HepG2 (cell line): ENCODE data around the gene PRSS48. TPM values are rescaled to one million over a fixed set of nuclear protein-coding genes. Genes with fewer than 3 reads are reported as not detected.

ENCODE experiments used
- ATAC-seq: fragments of 200-7000 bp; cut with Tn5 transposase; 3 replicates; pipeline ENCODE4 v1.9.1; 2020; ENCODE audit warnings: mild to moderate bottlenecking, moderate library complexity
- BruUV-seq: library from RNA; stranded (reverse); fragments of 400-500 nt; replicated peaks from 2 replicates; lab custom pipeline; 2021; lab: Mats Ljungman, UMichigan
- CTCF ChIA-PET: fragments of 300-600 bp; formaldehyde crosslinking; extraction: SDS; loops from one replicate; lab custom pipeline; 2021; ENCODE audit warnings: low total read pairs, inconsistent platforms, low intra/inter-chr PET ratio; lab: Yijun Ruan, JAX
- POLR2A ChIA-PET: fragments of 350-600 bp; sonication (Branson Sonifier 250); formaldehyde crosslinking; loops from one replicate; lab custom pipeline; 2020; ENCODE audit warnings: antibody characterized with exemption, inconsistent platforms; lab: Yijun Ruan, JAX
- DNase-seq: peaks from one replicate; pipeline ENCODE4 v3.0.0-alpha.2; 2015; ENCODE audit warnings: low spot score
- FAIRE-seq: peaks from 3 replicates; lab custom pipeline; 2011; peaks lifted over from hg19 to GRCh38; lab: Jason Lieb, UNC
- H2AFZ ChIP-seq: one replicate; pipeline ENCODE4 v1.6.1; 2011; ENCODE audit warnings: low read length, inconsistent platforms
- H3K27ac ChIP-seq: fragments of 300-600 bp; 3 replicates; pipeline ENCODE4 v1.8.0; 2011; ENCODE audit warnings: mixed run types, mild to moderate bottlenecking, mixed read lengths, low read length, inconsistent platforms; ENCODE audit not compliant: insufficient read depth; ENCODE audit errors: extremely low read length
- H3K27me3 ChIP-seq, 2 experiments: fragments of 200-600 bp in 1 of 2; 2 replicates in 1 of 2; 3 replicates in 1 of 2; pipeline versions ENCODE4 v1.6.0 to v1.8.0; 2011; ENCODE audit warnings: low read length in 2 of 2, mild to moderate bottlenecking in 2 of 2, moderate library complexity in 2 of 2, inconsistent platforms in 1 of 2; ENCODE audit not compliant: insufficient read depth in 2 of 2, control insufficient read depth in 1 of 2
- H3K36me3 ChIP-seq, 2 experiments: fragments of 200-600 bp in 1 of 2; replicated peaks in 1 of 2; 2 replicates in 1 of 2; 3 replicates in 1 of 2; pipeline versions ENCODE4 v1.5.1 to v1.8.0; 2011; ENCODE audit warnings: low read length in 2 of 2, inconsistent platforms in 1 of 2; ENCODE audit not compliant: insufficient read depth in 2 of 2, control insufficient read depth in 1 of 2
- H3K4me1 ChIP-seq: 2 replicates; pipeline ENCODE4 v1.5.1; 2012; ENCODE audit warnings: low read length, inconsistent platforms; ENCODE audit not compliant: insufficient read depth
- H3K4me2 ChIP-seq: 2 replicates; pipeline ENCODE4 v1.6.0; 2011; ENCODE audit warnings: low read depth, low read length, inconsistent platforms
- H3K4me3 ChIP-seq, 3 experiments: fragments of 200-600 bp in 1 of 3; sonication (generic), shearing (Covaris generic) in 1 of 3; replicated peaks in 1 of 3; 2 replicates each; pipeline ENCODE4 v1.5.1; 2011 to 2016; ENCODE audit warnings: low read length in 3 of 3, inconsistent platforms in 2 of 3, low read depth in 2 of 3, mild to moderate bottlenecking in 2 of 3, control low read depth in 1 of 3, mixed read lengths in 1 of 3; ENCODE audit not compliant: insufficient read depth in 1 of 3
- H3K79me2 ChIP-seq: one replicate; pipeline ENCODE4 v1.6.1; 2011; ENCODE audit warnings: low read length, inconsistent platforms; ENCODE audit not compliant: insufficient read depth
- H3K9ac ChIP-seq: 2 replicates; pipeline ENCODE4 v1.6.0; 2011; ENCODE audit warnings: mild to moderate bottlenecking, low read depth, low read length, inconsistent platforms; ENCODE audit not compliant: insufficient read depth
- H3K9me3 ChIP-seq: 2 replicates; pipeline ENCODE4 v1.5.1; 2012; ENCODE audit warnings: mild to moderate bottlenecking, low read length
- H4K20me1 ChIP-seq: 2 replicates; pipeline ENCODE4 v1.6.0; 2011; ENCODE audit warnings: inconsistent platforms, mild to moderate bottlenecking, low read length, moderate library complexity; ENCODE audit not compliant: insufficient read depth
- CHD4 ChIP-seq: fragments of 200-600 bp; sonication (generic); IDR thresholded peaks from 2 replicates; pipeline ENCODE4 v1.7.0; 2017; ENCODE audit warnings: mild to moderate bottlenecking, low read length, borderline replicate concordance
- MED1 ChIP-seq: sonication (generic); formaldehyde crosslinking; IDR thresholded peaks from 2 replicates; pipeline ENCODE4 v1.4.0; 2020; ENCODE audit warnings: missing genetic modification reagents
- MEF2D ChIP-seq: sonication (generic); formaldehyde crosslinking; IDR thresholded peaks from 2 replicates; pipeline ENCODE4 v1.5.1; 2020; ENCODE audit warnings: mild to moderate bottlenecking, missing genetic modification reagents
- NFE2 ChIP-seq: sonication (generic); formaldehyde crosslinking; IDR thresholded peaks from 2 replicates; pipeline ENCODE4 v1.4.0; 2020; ENCODE audit warnings: missing genetic modification reagents
- PRPF4 ChIP-seq: fragments of 200-400 bp; formaldehyde crosslinking; IDR thresholded peaks from 2 replicates; pipeline ENCODE4 v1.6.1; 2016; ENCODE audit warnings: low read length, low read depth; ENCODE audit not compliant: poor library complexity, severe bottlenecking
- SAP130 ChIP-seq: IDR thresholded peaks from 2 replicates; pipeline ENCODE4 v1.6.1; 2016; ENCODE audit warnings: low read depth
- ZFX ChIP-seq: sonication (generic); formaldehyde crosslinking; IDR thresholded peaks from 2 replicates; pipeline ENCODE4 v1.4.0; 2020; ENCODE audit warnings: mild to moderate bottlenecking, low read depth, missing genetic modification reagents, moderate library complexity
- ZNF121 ChIP-seq: sonication (generic); formaldehyde crosslinking; IDR thresholded peaks from 2 replicates; pipeline ENCODE4 v1.5.0; 2020; ENCODE audit warnings: mild to moderate bottlenecking, missing genetic modification reagents
- ZNF136 ChIP-seq: sonication (generic); formaldehyde crosslinking; IDR thresholded peaks from 2 replicates; pipeline ENCODE4 v1.8.1; 2022; ENCODE audit warnings: low read depth, mild to moderate bottlenecking, moderate library complexity, missing genetic modification reagents
- ZNF484 ChIP-seq: sonication (generic); formaldehyde crosslinking; IDR thresholded peaks from 2 replicates; pipeline ENCODE4 v1.5.1; 2020; ENCODE audit warnings: mild to moderate bottlenecking, low read depth, missing genetic modification reagents, borderline replicate concordance
- ZNF510 ChIP-seq: sonication (generic); formaldehyde crosslinking; IDR thresholded peaks from 2 replicates; pipeline ENCODE4 v1.4.0; 2020; ENCODE audit warnings: low read depth, mild to moderate bottlenecking, missing genetic modification reagents
- ZNF614 ChIP-seq: IDR thresholded peaks from 2 replicates; pipeline ENCODE4 v1.6.1; 2018; ENCODE audit warnings: missing biosample characterization, missing genetic modification reagents, inconsistent platforms, borderline replicate concordance
- ZNF703 ChIP-seq: sonication (generic); formaldehyde crosslinking; IDR thresholded peaks from 2 replicates; pipeline ENCODE4 v1.5.1; 2020; ENCODE audit warnings: missing genetic modification reagents, mild to moderate bottlenecking, moderate library complexity, borderline replicate concordance
- ZNF891 ChIP-seq: sonication (generic); formaldehyde crosslinking; IDR thresholded peaks from 2 replicates; pipeline ENCODE4 v1.5.0; 2020; ENCODE audit warnings: mild to moderate bottlenecking, missing genetic modification reagents
- ZSCAN22 ChIP-seq: sonication (generic); formaldehyde crosslinking; IDR thresholded peaks from 2 replicates; pipeline ENCODE4 v1.4.0; 2020; ENCODE audit warnings: mild to moderate bottlenecking, missing genetic modification reagents
- WGBS: methylation state at CpG from one replicate; pipeline ENCODE4 v1.1.6; 2017; ENCODE audit warnings: low lambda C conversion rate; 5-methylcytosine and 5-hydroxymethylcytosine counted together
- in situ Hi-C: cut with HindIII; loops from 2 replicates; pipeline ENCODE4 v1.10.0; 2017; ENCODE audit warnings: low pct_unique_long_range_greater_than_20kb; ENCODE audit not compliant: extremely low pct_ligation_motif_present
- intact Hi-C: fragments of 100-400 bp; cut with micrococcal nuclease; formaldehyde crosslinking; loops from one replicate; pipeline ENCODE4 v1.10.0; 2022; ENCODE audit not compliant: unreplicated experiment
- polyA plus RNA-seq, 8 experiments: library from polyadenylated mRNA; depleted of rRNA in 3 of 8; stranded (reverse) in 7 of 8; unstranded in 1 of 8; fragments of >200 nt; fragmentation: Illumina TruSeq in 4 of 8; extraction: Trizol in 4 of 8; gene quantifications; 2 replicates each; pipeline versions ENCODE4 v1.2.1 to v1.2.3, GENCODE V29; 2011 to 2016; ENCODE audit warnings: low read depth in 4 of 8, missing spikeins in 1 of 8, mixed read lengths in 1 of 8; ENCODE audit not compliant: insufficient read depth in 1 of 8
- total RNA-seq, 5 experiments: library from RNA; depleted of rRNA; stranded (reverse); fragments of >200 nt; fragmentation: Illumina TruSeq; extraction: Trizol; gene quantifications; 2 replicates each; pipeline ENCODE4 v1.2.3, GENCODE V29; 2016; ENCODE audit warnings: low read depth in 1 of 5
- TF ChIP-seq, protein P1 (sequence below): sonication (generic); formaldehyde crosslinking; IDR thresholded peaks from 2 replicates; pipeline ENCODE4 v1.4.0; 2020; ENCODE audit warnings: missing genetic modification reagents, borderline replicate concordance
- TF ChIP-seq, protein P2 (sequence below): sonication (generic); formaldehyde crosslinking; IDR thresholded peaks from 2 replicates; pipeline ENCODE4 v1.8.0; 2022; ENCODE audit warnings: missing genetic modification reagents, mild to moderate bottlenecking, moderate library complexity, borderline replicate concordance
- TF ChIP-seq, protein P3 (sequence below): sonication (generic); formaldehyde crosslinking; IDR thresholded peaks from 2 replicates; pipeline ENCODE4 v1.8.0; 2023; ENCODE audit warnings: mild to moderate bottlenecking, missing genetic modification reagents

The PRSS48 gene
- total and polyA plus RNA-seq, 2 of the 13 experiments (the other 11 are each of a cell fraction or from before 2014, with no cell fraction given), result not detected

DNA sequence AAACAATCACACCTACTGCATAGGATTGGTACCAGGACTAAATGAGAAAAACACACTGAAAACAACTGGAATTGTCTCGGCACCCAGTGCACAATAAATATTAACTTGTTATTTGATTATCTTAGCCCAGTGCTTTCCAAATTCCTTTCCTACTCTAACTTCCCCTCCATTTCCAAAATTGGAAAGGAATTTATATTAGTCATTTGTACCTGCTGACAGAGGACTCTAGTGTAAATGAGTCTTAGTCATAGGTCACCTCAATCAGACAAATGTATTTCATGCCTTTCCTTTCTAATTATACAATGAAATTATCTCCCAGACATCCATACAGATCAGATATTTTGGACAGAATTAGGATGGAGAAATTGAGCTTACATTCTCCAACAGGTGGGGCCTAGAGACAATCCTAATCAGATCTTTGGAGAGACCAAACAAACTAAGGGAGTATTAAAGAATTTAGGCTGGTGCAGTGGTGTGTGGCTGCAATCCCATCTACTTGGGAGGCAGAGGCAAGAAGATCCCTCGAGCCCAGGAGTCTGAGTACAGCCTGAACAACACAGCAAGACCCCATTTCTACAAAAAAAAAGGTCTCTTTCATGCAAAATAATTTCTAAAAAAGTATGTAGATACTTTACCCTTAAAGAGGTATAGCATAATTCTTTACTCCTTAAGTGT is 38.4 kb downstream of the PRSS48 start:
- POLR2A ChIA-PET, result interaction anchor here (3.6 kb wide), 1 partner anchor 9 kb away, joined by 47 read pairs; the partner anchor contains the start of gene SH3D19
- H3K27ac ChIP-seq, result peak overlapping the region; percentile 18
- DNase-seq, result peak; percentile 18
- H3K9ac ChIP-seq, result no peak overlapping the region
- no peak overlapping the region for H3K4me3 ChIP-seq
- H2AFZ ChIP-seq, result no peak overlapping the region
- H3K79me2 ChIP-seq, result peaks cover 98% of the 10 kb centered on the region
- H3K36me3 ChIP-seq, result peaks cover 7 to 46% of the 10 kb centered on the region in 2 experiments
- peaks cover 78% of the 10 kb centered on the region for H4K20me1 ChIP-seq
- H3K4me1 ChIP-seq, result peaks cover 72% of the 10 kb centered on the region
- intact Hi-C loops, result no loop called here
- no peak for FAIRE-seq
- H3K27me3 ChIP-seq, result no peaks in the 10 kb centered on the region; a peak in 1 of 5 replicates
- peak overlapping the region; percentile 34; the same call in 1 of the 2 replicates for H3K4me2 ChIP-seq
- CTCF ChIA-PET, result no interaction called here
- 34% methylated on average over 2 of the region's 2 CpGs for WGBS
- in situ Hi-C loops, result no loop called here
- no peaks in the 10 kb centered on the region for H3K9me3 ChIP-seq
- no TSS peak for BruUV-seq
- ATAC-seq, result peak; percentile 23; the same call in 2 of the 3 replicates
- TF ChIP-seq SAP130 (CRISPR knock-in tag), result peak; percentile 36; the same call in 1 of the 2 replicates
- TF ChIP-seq, protein P1, sequence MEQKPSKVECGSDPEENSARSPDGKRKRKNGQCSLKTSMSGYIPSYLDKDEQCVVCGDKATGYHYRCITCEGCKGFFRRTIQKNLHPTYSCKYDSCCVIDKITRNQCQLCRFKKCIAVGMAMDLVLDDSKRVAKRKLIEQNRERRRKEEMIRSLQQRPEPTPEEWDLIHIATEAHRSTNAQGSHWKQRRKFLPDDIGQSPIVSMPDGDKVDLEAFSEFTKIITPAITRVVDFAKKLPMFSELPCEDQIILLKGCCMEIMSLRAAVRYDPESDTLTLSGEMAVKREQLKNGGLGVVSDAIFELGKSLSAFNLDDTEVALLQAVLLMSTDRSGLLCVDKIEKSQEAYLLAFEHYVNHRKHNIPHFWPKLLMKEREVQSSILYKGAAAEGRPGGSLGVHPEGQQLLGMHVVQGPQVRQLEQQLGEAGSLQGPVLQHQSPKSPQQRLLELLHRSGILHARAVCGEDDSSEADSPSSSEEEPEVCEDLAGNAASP, result no peak
- no peak for TF ChIP-seq ZNF510 (CRISPR knock-in tag)
- no peak for TF ChIP-seq ZNF891
- no peak for TF ChIP-seq ZNF614 (CRISPR knock-in tag)
- no peak for TF ChIP-seq ZNF136 (CRISPR knock-in tag)
- TF ChIP-seq PRPF4, result no peak
- no peak for TF ChIP-seq NFE2 (CRISPR knock-in tag)
- TF ChIP-seq MEF2D (CRISPR knock-in tag), result peak; percentile 79; the same call in 1 of the 2 replicates
- TF ChIP-seq ZFX (CRISPR knock-in tag), result no peak
- TF ChIP-seq, protein P2, sequence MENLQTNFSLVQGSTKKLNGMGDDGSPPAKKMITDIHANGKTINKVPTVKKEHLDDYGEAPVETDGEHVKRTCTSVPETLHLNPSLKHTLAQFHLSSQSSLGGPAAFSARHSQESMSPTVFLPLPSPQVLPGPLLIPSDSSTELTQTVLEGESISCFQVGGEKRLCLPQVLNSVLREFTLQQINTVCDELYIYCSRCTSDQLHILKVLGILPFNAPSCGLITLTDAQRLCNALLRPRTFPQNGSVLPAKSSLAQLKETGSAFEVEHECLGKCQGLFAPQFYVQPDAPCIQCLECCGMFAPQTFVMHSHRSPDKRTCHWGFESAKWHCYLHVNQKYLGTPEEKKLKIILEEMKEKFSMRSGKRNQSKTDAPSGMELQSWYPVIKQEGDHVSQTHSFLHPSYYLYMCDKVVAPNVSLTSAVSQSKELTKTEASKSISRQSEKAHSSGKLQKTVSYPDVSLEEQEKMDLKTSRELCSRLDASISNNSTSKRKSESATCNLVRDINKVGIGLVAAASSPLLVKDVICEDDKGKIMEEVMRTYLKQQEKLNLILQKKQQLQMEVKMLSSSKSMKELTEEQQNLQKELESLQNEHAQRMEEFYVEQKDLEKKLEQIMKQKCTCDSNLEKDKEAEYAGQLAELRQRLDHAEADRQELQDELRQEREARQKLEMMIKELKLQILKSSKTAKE, result no peak
- TF ChIP-seq MED1, result 0 out of 2 replicates have a peak, but pooled peaks have one; percentile 38
- TF ChIP-seq, protein P3, sequence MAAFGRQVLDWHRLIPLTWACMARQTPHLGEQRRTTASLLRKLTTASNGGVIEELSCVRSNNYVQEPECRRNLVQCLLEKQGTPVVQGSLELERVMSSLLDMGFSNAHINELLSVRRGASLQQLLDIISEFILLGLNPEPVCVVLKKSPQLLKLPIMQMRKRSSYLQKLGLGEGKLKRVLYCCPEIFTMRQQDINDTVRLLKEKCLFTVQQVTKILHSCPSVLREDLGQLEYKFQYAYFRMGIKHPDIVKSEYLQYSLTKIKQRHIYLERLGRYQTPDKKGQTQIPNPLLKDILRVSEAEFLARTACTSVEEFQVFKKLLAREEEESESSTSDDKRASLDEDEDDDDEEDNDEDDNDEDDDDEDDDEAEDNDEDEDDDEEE (CRISPR knock-in tag), result no peak
- TF ChIP-seq ZNF484 (CRISPR knock-in tag), result no peak
- TF ChIP-seq ZNF703 (CRISPR knock-in tag), result no peak
- TF ChIP-seq ZSCAN22 (CRISPR knock-in tag), result no peak
- TF ChIP-seq CHD4, result no peak
- TF ChIP-seq ZNF121 (CRISPR knock-in tag), result peak; percentile 62; the same call in 1 of the 2 replicates
